Measurements from ENCODE around the gene CRACR2A.

CRACR2A gene

DNA sequence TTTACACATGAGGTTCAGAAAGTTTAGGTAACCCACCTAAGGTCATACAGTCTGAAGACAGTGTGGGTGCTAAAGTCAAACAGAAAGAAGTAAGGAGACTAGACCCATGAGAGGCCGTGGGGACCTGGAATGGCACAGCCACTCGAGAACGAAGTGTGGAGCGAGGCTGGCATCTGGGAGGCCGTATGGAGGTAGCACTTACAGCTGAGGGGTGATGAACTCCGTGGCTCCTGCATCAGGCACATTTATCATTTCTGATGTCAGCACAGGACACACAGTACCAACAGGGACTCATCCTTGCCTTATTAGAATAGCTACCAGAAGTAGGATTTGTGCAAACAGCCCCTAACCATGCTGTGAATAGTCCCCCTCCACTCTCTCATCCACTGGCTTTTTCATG lies 30.5 kb downstream of the CRACR2A start:
- no peak for DNase-seq

GRCh38 chr12:3720772-3721171 lies 32.1 kb downstream of the CRACR2A start:
- DNase-seq: no peak

GRCh38 chr12:3718100-3718499 lies 34.8 kb downstream of the CRACR2A start:
- DNase-seq: no peak

DNA sequence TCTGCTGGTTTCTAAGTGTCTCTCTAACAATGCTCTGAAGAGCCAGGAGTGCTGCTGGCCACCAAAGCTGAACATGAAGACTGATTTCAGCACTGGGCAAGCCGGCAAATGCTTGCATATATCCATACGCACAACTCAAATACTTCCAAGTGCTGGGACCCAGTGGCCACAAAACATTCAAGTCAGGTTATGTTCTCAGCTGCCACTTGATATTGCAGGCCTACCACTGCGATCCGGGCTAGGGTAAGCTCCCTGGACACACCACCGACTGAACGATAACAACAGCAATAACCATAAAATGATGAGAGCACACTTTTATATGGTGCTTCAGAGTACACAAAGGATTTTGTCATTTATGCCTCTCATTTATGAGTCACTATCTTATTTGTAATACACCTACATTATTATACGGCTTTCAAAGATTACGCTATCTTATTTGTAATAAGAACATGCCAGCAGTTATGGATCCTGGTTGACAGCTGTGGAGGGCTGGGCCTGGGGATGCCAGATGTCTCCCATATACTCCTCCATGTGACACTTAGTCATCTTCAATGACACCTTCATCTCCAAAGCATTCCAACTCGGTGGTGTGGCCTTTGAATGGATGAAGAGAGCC lies 35.5 kb downstream of the CRACR2A start:
- no peak for DNase-seq

DNA sequence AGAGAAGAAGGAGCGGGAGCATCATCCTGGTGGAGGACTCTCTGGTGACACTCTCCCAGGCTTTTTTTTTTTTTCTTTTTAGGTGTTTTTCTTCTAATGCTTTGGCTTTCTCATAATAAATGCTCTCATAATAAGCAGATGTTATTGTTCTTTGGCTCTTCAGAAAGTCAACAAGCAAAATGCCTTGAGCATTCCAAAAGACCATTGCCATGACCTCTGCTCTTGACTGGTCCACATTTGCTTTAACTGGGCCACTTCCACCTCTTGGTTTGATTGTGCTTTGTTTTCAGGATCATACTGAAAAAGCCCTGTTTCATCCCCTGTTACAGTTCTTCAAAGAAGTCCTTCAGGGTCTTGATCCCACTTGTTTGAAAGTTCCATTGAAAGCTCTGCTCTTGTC lies 36.9 kb downstream of the CRACR2A start:
- no peak for DNase-seq

DNA sequence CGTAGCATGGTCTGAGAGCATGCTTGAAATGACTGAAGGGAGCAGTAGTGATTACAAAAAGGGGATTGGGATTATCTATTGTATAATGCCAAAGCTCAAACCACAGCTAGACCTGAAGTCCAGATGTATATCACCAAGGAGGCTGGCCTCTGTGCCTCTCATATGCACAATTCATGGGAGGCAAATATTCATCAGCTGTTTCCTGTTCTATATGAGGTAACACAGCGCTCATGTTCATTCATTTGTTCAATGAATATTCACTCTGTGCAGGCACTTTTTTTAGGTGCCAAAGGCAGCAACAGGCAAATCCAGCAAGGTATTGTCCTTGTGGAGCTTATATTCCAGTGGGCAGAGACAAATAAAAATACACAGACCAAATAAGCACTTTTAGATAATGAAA lies 39.0 kb downstream of the CRACR2A start:
- DNase-seq: no peak

GRCh38 chr12:3713483-3713882 lies 39.4 kb downstream of the CRACR2A start:
- no peak for DNase-seq

GRCh38 chr12:3712209-3712992 lies 40.5 kb downstream of the CRACR2A start:
- DNase-seq: no peak

GRCh38 chr12:3705354-3705675 lies 47.6 kb downstream of the CRACR2A start:
- no peak for DNase-seq

- no peak for DNase-seq
These were observed 48.2 kb downstream of the CRACR2A start for GRCh38 chr12:3704512-3705353.

GRCh38 chr12:3700861-3701260 lies 52.0 kb downstream of the CRACR2A start:
- no peak for DNase-seq

DNA sequence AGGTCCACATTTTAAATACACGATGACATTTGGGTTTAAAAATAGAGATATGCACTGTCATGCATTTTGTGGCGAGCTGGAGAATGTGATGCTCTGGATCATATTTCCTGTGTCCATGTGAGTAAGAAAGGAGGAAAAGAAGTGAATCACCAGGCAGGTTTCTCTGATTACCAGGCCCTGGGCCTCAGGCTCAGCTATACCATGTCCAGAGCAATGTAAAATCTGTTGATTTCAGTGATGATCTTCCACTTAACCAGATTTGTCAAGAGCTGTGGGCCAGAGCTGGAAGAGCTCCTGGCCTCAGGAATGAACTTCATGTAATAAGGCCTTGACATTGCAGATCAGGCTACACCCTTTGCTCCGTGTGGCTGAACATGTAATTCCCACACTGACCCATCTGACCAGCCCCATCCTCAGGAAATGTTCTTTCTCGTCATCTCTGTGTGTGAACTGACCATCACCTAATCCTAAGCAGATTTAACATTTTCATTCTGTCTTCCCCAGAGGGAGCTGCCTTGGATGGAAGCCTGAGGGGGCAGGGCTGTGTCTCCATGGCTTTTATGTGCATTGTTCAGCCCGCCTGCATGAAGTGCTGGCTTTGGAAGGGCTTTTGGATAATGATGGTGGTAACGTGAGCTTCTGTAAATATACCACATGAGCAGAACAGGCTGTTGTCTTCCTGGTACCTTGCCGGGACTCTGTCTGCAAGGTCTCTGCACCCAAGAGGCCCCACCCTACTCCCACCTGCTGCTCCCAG lies 54.5 kb downstream of the CRACR2A start:
- DNase-seq: no peak

DNA sequence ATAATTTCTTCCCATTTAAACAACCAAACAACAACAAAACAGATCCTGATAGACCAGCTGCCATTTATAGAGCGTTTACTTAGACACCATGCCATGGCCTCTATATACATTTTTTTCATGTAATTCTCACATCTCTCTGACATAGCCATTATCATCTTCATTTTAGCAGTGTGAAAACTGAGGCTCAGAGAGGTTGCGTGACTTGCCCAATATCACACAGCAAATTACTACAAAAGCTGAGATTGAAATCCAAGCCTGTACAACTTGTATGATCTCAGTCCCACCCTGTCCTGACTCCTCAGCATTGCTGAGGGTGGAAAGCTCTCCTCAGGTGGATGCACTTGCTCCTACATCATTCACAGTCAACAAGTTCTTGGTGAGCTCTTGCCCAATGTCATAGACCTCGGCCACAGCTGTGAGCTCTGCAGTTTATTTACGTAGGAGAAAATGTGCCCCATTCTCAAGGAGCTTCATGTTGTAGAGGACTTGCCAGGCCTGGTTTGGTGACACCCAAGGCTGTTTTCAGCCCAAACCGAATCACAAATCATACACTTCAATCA lies 55.5 kb downstream of the CRACR2A start:
- no peak for DNase-seq

DNA sequence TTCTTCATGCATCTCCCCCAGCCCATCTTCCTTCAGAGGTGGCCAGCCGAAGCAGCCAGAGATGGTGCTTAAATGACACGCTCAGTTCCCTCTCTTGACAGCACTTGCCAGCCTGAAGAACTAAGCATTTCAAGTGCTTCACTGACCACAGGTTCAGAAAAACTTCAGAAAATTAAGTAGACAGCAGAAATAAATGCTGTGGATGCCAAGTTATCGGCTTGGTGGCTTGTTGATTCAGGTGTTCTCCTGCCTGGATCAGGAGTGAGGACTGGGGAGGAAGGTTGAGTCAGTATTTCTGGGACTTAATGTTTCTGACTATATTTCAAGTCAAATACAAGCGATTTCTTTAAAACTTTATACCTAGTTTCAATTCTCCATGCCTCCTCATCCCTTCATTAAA lies 58.2 kb downstream of the CRACR2A start:
- no peak for DNase-seq

- no peak for DNase-seq
These were observed 60.1 kb downstream of the CRACR2A start for GRCh38 chr12:3692616-3693365.

GRCh38 chr12:3686463-3686862 lies 66.4 kb downstream of the CRACR2A start:
- DNase-seq: no peak

GRCh38 chr12:3685830-3686229 lies 67.1 kb downstream of the CRACR2A start:
- DNase-seq: no peak

DNA sequence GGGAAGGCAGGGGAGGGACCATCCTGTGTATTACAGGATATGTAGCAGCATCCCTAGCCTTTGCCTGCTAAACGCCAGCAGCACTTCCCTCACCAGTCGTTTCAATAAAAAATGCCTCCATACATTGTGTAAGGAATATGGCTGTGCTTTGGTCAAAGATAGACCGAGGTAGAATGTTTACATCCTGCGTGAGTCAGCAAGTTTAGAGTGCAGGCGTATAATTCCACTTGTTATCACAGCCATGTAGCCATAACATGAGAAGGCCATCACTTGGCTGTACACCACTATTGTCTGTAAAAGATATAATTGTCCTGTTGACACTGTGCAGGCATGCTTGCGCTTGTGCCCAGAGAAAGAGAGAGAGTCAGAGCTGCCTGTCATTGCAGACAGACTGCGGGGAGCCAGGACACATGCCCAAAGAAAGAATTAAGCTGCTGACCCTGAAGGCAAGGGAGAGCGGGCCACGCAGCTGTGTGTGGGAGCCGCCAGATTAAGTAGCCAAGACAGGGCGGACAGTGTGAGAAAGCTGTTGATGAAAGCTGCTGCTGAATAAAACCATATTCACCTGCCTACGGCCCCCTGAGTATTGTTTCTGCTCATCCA lies 68.4 kb downstream of the CRACR2A start:
- DNase-seq: no peak

DNA sequence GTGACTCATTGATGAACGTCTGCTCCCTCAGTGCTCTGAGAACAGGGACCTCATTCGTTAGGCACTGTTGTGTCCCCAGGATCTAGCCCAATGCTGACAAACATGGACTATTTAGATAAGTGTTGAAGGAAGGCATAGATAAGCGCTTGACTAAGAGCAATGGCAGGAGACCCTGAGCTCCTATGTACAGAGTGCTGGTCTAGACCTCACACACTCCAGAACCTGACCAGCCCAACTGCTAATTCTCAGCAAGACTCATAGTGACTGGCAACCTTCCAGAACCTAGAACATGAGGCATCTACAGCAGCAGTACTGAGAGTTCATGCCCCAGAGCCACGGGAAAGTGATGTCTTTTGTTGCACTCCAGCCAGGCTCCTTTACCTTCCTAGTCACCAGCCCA lies 69.2 kb downstream of the CRACR2A start:
- no peak for DNase-seq

- no peak for DNase-seq
These were observed 71.3 kb downstream of the CRACR2A start for GRCh38 chr12:3681595-3682061.

GRCh38 chr12:3680919-3681594 lies 71.9 kb downstream of the CRACR2A start:
- no peak for DNase-seq
